HG03571 (cell line): ENCODE measurements around the gene CLIP4.
"Not testable (repeated sequence)": the region's sequence is repeated elsewhere in the genome, so short reads cannot be mapped to it uniquely, and the experiment has no call there.

ENCODE experiments used
- ATAC-seq: cut with Tn5 transposase; IDR thresholded peaks from one replicate; pipeline ENCODE4 v1.9.1; 2021; ENCODE audit not compliant: unreplicated experiment

The CLIP4 gene

GRCh38 chr2:29100564-29100963, 14.7 kb upstream of the CLIP4 start:
- ATAC-seq = no peak

- no peak for ATAC-seq
Observed at GRCh38 chr2:29104688-29105087, 10.5 kb upstream of the CLIP4 start.

DNA sequence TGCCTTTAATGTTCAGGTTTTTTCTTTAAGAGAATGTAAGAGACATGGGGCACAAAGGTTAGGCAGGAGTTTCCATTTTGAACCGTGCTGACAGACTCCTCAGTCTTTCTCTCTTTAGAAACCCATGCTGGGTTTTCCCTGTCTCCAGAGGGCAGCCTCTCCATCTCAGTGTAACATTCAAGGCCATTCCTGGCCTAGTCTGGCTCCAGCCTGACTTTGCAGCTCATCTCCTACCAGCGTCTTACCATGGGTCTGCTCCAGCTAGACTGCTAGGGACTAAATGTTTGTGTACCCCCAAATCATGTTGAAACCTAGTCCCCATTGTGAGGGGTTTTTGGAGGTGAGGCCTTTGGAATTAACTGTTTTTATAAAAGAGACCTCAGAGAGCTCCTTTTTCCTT, 9.8 kb upstream of the CLIP4 start:
- ATAC-seq = no peak

GRCh38 chr2:29106256-29106655, 9.0 kb upstream of the CLIP4 start:
- ATAC-seq = no peak

GRCh38 chr2:29106980-29107388, 8.2 kb upstream of the CLIP4 start:
- no peak for ATAC-seq

DNA sequence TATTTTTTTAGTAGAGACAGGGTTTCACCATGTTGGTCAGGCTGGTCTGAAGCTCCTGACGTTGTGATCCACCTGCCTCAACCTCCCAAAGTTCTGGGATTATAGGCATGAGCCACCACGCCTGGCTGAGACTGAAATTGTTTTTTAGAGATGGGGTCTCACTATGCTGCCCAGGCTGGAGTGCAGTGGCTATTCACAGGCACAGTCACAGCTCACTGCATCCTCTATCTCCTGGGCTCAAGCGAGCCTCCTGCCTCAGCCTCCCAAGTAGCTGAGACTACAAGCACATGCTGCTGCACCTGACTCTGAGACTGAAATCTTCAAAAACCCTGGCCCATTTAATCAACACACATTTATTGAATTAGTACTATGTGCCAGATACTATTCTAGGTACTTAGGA, 7.7 kb upstream of the CLIP4 start:
- ATAC-seq = not testable (repeated sequence)

GRCh38 chr2:29108225-29108624, 7.0 kb upstream of the CLIP4 start:
- ATAC-seq = no peak

DNA sequence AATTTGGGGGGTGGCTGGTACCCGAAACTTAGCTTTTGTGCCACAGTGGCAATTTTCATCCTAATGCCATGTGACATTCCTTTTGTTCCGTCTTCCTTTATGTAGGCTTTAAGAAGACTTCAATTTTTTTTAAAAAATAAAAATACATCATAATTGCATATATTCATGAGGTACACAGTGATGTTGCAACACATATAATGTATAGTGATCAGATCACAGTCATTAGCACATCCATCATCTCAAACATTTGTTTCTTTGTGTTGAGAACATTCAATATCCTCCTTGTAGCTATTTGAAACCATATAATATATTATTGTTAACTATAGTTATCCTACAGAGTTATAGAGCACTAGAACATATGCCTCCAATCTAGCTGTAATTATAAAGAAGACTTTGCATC, 6.0 kb upstream of the CLIP4 start:
- ATAC-seq = no peak

DNA sequence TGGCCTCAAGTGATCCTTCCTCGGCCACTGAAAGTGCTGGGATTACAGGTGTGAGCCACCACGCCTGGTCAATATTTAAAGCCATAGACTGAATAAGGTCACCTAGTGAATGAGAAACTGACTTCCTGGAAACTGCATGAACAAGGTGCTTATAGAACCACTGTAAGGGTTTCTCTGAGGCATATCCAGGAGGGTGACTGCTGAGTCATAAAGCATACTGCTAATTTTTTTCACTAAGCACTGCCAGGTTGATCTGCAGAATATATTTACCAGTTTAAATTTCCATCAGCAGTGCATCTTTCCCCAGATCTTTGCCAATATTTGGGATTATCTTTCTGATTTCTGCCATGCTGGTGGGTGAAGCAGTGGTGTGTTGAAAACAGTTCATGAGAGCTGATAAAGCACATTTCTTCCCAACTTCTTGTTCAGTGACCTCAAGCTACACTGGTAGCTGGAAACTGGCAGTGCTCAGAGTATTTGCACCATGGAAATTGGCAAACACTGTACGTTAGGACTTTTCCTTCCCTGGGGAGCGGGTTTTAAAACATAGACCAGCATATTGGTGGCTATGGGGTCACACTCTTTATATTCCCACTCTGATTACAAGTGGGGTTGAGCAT, 4.2 kb upstream of the CLIP4 start:
- peak; percentile 42 for ATAC-seq

DNA sequence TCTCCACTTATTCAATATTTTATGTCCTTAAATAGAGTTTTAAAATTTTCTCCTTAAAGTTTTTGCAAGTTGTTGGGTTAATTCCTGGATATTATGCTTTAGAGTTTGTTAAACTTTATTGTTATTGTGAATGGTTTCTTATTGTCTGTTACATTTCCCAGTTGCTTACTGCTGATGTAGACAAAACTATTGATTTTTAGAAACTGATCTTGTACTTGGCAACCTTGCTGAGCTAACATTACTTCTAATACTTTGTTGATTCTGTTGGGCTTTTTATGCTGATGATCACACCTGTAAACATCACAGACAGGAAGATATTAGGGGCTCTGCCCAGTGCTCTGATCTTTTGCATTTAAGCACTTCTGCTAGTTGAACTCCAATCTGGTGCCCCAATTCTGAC, 2.8 kb upstream of the CLIP4 start:
- ATAC-seq = no peak

GRCh38 chr2:29113027-29113686, 2.1 kb upstream of the CLIP4 start:
- ATAC-seq = no peak

GRCh38 chr2:29113891-29114321, 1.3 kb upstream of the CLIP4 start:
- ATAC-seq = no peak

- ATAC-seq = no peak
Observed at GRCh38 chr2:29114586-29114945, 649 bp upstream of the CLIP4 start.

GRCh38 chr2:29115797-29116781, 874 bp downstream of the CLIP4 start:
- peak; percentile 37 for ATAC-seq

GRCh38 chr2:29117636-29118303, 2.6 kb downstream of the CLIP4 start:
- no peak for ATAC-seq

DNA sequence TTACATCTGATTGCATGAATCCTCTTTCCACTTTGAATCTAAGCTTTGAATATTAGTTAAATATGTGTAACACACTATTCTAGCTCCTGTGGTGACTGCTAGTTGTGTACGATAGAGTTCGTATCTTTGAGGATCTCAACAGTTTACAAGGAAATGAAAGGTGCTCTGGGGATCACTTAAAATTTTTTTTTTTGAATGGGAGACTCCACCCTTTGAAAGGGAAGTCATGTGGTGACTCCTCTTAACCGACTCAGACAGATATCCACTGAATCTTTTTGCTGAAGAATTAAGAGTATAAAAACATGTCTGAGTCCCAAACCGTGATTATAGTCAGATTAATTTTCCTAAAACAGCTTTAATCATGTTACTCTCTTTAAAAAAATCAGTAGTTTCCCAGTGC, 4.0 kb downstream of the CLIP4 start:
- ATAC-seq = no peak

- ATAC-seq = no peak
Observed at GRCh38 chr2:29120846-29121245, 5.6 kb downstream of the CLIP4 start.

DNA sequence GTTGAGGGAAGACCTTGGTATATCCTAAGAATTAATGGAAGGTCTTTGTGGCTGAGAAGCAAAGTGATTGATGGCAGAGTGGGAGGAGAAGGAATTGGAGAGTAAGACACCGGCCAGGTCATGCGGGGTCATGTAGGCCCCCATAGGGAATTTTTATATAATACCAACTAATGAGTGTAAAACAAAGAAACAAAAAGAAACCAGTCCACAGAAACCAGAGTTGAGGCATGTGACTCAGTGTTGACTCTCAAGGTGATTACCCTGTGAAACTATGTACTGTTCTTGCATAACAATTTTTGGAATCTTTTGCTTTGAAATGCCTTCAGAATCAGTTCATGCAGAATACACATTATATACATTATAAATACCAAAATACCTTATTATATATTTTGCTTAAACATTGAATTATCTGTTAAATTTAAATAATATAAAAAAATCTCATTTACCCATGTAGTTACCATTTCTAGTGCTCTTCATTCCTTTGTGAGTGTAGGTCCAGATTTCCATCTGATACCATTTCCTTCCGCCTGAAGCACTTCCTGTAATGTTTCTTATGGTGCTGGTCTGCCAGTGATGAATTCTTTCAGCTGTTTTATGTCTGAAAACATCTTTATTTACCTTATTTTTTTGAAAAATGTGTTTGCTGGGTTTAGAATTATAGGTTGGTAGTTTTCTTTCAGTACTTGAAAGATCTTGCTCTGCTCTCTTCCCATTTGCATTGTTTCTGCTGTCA, 8.6 kb downstream of the CLIP4 start:
- no peak for ATAC-seq

- no peak for ATAC-seq
Observed at GRCh38 chr2:29124504-29124903, 9.3 kb downstream of the CLIP4 start.

DNA sequence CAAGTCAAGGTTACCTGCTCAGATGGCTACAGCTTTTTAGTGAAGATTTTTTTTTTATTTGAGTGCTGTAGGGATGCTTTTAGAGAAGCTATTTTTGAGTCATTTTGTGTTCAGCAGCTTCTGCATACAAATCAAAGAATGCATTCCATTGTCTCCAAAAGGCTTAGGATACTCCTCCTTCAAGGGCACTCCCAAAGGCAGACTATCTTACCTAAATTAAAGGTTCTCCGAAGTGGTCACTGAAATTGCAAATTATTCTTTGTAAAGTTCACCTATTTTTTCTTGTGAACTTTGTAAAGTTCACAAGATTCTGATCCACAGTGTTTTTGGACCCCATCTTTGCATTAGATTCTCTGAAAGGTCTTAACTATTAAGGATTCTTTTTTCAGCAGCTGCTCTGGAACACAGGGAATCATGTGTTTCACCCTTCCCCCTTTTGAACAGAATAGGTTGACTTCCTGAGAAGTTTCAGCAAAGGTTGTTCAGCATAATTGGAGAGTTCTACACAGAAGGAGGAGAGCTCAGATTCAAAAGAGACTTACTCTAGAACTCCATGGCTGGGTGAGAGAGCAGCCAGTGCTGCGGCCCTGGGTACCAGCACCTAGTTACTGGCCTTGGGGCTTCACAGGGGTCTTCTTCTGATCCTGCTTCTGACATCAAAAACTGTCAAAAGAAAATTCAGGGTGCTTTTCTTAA, 14.5 kb downstream of the CLIP4 start:
- no peak for ATAC-seq
